Measurements from ENCODE around the gene FAM107B.
"Not testable (repeated sequence)": the region's sequence is repeated elsewhere in the genome, so short reads cannot be mapped to it uniquely, and the experiment has no call there.

Gene FAM107B

GRCh38 chr10:14601326-14601725, 173.4 kb downstream of the FAM107B start:
- no peak for DNase-seq (ENCODE audit: low spot score)

- no peak for DNase-seq (ENCODE audit: low spot score)
These were observed 174.6 kb downstream of the FAM107B start for GRCh38 chr10:14600065-14600464.

GRCh38 chr10:14598809-14599764, 175.6 kb downstream of the FAM107B start:
- DNase-seq (ENCODE audit: low spot score): no peak

- no peak for DNase-seq (ENCODE audit: low spot score)
These were observed 179.0 kb downstream of the FAM107B start for GRCh38 chr10:14595526-14596182.

GRCh38 chr10:14594878-14595525, 179.7 kb downstream of the FAM107B start:
- no peak for DNase-seq (ENCODE audit: low spot score)

GRCh38 chr10:14593806-14594205, 180.9 kb downstream of the FAM107B start:
- DNase-seq (ENCODE audit: low spot score): no peak

- no peak for DNase-seq (ENCODE audit: low spot score)
These were observed 182.1 kb downstream of the FAM107B start for GRCh38 chr10:14592566-14592965.

GRCh38 chr10:14592026-14592425, 182.7 kb downstream of the FAM107B start:
- no peak for DNase-seq (ENCODE audit: low spot score)

GRCh38 chr10:14588938-14589294, 185.8 kb downstream of the FAM107B start:
- not testable (repeated sequence) for DNase-seq (ENCODE audit: low spot score)

- DNase-seq (ENCODE audit: low spot score): peak; percentile 83
These were observed 186.4 kb downstream of the FAM107B start for GRCh38 chr10:14588084-14588937.

- no peak for DNase-seq (ENCODE audit: low spot score)
These were observed 187.1 kb downstream of the FAM107B start for GRCh38 chr10:14587540-14588083.

- DNase-seq (ENCODE audit: low spot score): no peak
These were observed 187.8 kb downstream of the FAM107B start for GRCh38 chr10:14586901-14587300.

- DNase-seq (ENCODE audit: low spot score): no peak
These were observed 189.2 kb downstream of the FAM107B start for GRCh38 chr10:14585287-14586193.

GRCh38 chr10:14584661-14585060, 190.0 kb downstream of the FAM107B start:
- DNase-seq (ENCODE audit: low spot score): no peak

GRCh38 chr10:14583967-14584366, 190.7 kb downstream of the FAM107B start:
- DNase-seq (ENCODE audit: low spot score): no peak

GRCh38 chr10:14583252-14583651, 191.4 kb downstream of the FAM107B start:
- DNase-seq (ENCODE audit: low spot score): no peak

GRCh38 chr10:14581553-14582321, 193.0 kb downstream of the FAM107B start:
- DNase-seq (ENCODE audit: low spot score): no peak

GRCh38 chr10:14580671-14581332, 193.9 kb downstream of the FAM107B start:
- DNase-seq (ENCODE audit: low spot score): no peak

- DNase-seq (ENCODE audit: low spot score): peak; percentile 37
These were observed 195.3 kb downstream of the FAM107B start for GRCh38 chr10:14579405-14579804.
